MCF 10A (cell line): ENCODE data around the gene ZNF735. TPM values are rescaled to one million over a fixed set of nuclear protein-coding genes. Genes with fewer than 3 reads are reported as not detected.
"Not testable (repeated sequence)": the region's sequence is repeated elsewhere in the genome, so short reads cannot be mapped to it uniquely, and the experiment has no call there.

Source experiments
- Bru-seq: library from RNA; stranded (reverse); fragments of 400-500 nt; gene quantifications from one replicate; lab custom pipeline; 2021; lab: Mats Ljungman, UMichigan
- BruChase-seq, 2 experiments: library from RNA; stranded (reverse); fragments of 400-500 nt; gene quantifications; one replicate each; lab custom pipeline; 2021; lab: Mats Ljungman, UMichigan
- BruUV-seq: library from RNA; stranded (reverse); fragments of 400-500 nt; replicated peaks from 2 replicates; lab custom pipeline; 2021; lab: Mats Ljungman, UMichigan
- CTCF ChIA-PET: fragments of 300-600 bp; sonication (Branson Sonifier 250); formaldehyde crosslinking; extraction: SDS; loops from one replicate; lab custom pipeline; 2021; ENCODE audit warnings: antibody characterized with exemption, inconsistent platforms; lab: Yijun Ruan, JAX
- POLR2A ChIA-PET: fragments of 300-600, 350-650 bp; sonication (Branson Sonifier 250); formaldehyde crosslinking; extraction: SDS; loops from one replicate; lab custom pipeline; 2020; ENCODE audit warnings: antibody characterized with exemption, inconsistent platforms; lab: Yijun Ruan, JAX
- DNase-seq: peaks from one replicate; pipeline ENCODE4 v3.0.0-alpha.2; 2018; ENCODE audit not compliant: unreplicated experiment
- H3K27ac Mint-ChIP-seq: one replicate; pipeline ENCODE4 v1.8.0; 2022; ENCODE audit warnings: mild to moderate bottlenecking, low read depth, mixed read lengths; ENCODE audit not compliant: unreplicated experiment
- H3K27me3 Mint-ChIP-seq: one replicate; pipeline ENCODE4 v1.8.0; 2022; ENCODE audit warnings: mixed read lengths; ENCODE audit not compliant: insufficient read depth, unreplicated experiment
- H3K36me3 Mint-ChIP-seq: one replicate; pipeline ENCODE4 v1.8.0; 2022; ENCODE audit warnings: mild to moderate bottlenecking, moderate library complexity, mixed read lengths; ENCODE audit not compliant: insufficient read depth, unreplicated experiment
- H3K4me1 Mint-ChIP-seq: one replicate; pipeline ENCODE4 v1.8.0; 2022; ENCODE audit warnings: mixed read lengths; ENCODE audit not compliant: insufficient read depth, unreplicated experiment
- H3K4me3 Mint-ChIP-seq: one replicate; pipeline ENCODE4 v1.8.0; 2022; ENCODE audit warnings: mild to moderate bottlenecking, moderate library complexity, mixed read lengths; ENCODE audit not compliant: unreplicated experiment
- H3K9me3 Mint-ChIP-seq: one replicate; pipeline ENCODE4 v1.8.0; 2022; ENCODE audit warnings: mixed read lengths; ENCODE audit not compliant: unreplicated experiment
- CTCF ChIP-seq: fragments of 200-600 bp; IDR thresholded peaks from one replicate; pipeline ENCODE4 v1.8.0; 2022; ENCODE audit warnings: antibody characterized with exemption, mild to moderate bottlenecking; ENCODE audit not compliant: unreplicated experiment
- intact Hi-C: fragments of 100-400 bp; cut with micrococcal nuclease; formaldehyde crosslinking; loops from 2 replicates; pipeline ENCODE4 v1.14.1; 2022
- long read RNA-seq: library from polyadenylated mRNA; stranded (forward); transcript quantifications from one replicate; pipeline ENCODE4 v2.0.0, GENCODE V29; 2022
- total RNA-seq: library from RNA; stranded (reverse); gene quantifications from 2 replicates; pipeline ENCODE4 v1.2.3, GENCODE V29; 2022

ZNF735 gene
- not detected in 2 replicates for total RNA-seq
- not detected for Bru-seq, nascent RNA
- not detected for BruChase-seq, experiment 1, labeled RNA remaining after a 6-hour chase
- not detected for BruChase-seq, experiment 2, labeled RNA remaining after a 2-hour chase
- long read RNA-seq = 0 reads

DNA sequence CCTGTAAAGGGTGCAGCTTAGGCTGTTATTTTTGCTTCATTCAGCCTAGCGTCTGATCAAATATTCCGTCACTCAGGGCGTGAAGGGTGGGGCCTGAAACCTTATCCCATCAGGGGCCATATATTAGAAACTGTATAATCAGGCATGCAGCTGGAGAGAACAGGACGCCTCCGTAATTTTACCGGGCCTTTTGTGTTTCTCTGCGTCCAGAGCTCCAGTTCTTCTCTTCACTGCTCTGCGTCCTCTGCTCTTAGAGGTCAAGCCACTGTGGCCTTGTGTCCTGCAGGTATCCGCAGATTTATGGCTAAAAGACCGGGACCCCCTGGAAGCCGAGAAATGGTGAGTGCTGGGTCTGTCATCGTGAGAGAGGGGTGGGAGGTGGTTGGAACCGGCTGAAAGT lies at the start of gene ZNF735:
ZNF735 (plus strand) TSS at position 301 of the 400 bp plus-strand sequence; CDS start at position 301, 0 bp downstream.
- DNase-seq = no peak
- H3K9me3 Mint-ChIP-seq = peaks cover 15% of the 10 kb centered on the region
- POLR2A ChIA-PET = no interaction called here
- CTCF ChIA-PET = no interaction called here
- intact Hi-C loops = no loop called here
- no peak within 1 kb of the TSS for H3K27ac Mint-ChIP-seq
- no peak for TF ChIP-seq CTCF
- H3K4me1 Mint-ChIP-seq = no peaks in the 10 kb centered on the region
- BruUV-seq = no TSS peak
- H3K36me3 Mint-ChIP-seq = no peaks in the 10 kb centered on the region
- H3K27me3 Mint-ChIP-seq = no peaks in the 10 kb centered on the region
- H3K4me3 Mint-ChIP-seq = no peak within 1 kb of the TSS

- BruUV-seq, intact Hi-C loops, DNase-seq, H3K36me3 Mint-ChIP-seq, CTCF ChIA-PET, POLR2A ChIA-PET, H3K27ac Mint-ChIP-seq, H3K4me3 Mint-ChIP-seq, H3K4me1 Mint-ChIP-seq, H3K27me3 Mint-ChIP-seq: not testable (repeated sequence)
- peaks cover 11% of the 10 kb centered on the region for H3K9me3 Mint-ChIP-seq
Measured at GRCh38 chr7:64170974-64171373, 36.0 kb upstream of the ZNF735 start.

DNA sequence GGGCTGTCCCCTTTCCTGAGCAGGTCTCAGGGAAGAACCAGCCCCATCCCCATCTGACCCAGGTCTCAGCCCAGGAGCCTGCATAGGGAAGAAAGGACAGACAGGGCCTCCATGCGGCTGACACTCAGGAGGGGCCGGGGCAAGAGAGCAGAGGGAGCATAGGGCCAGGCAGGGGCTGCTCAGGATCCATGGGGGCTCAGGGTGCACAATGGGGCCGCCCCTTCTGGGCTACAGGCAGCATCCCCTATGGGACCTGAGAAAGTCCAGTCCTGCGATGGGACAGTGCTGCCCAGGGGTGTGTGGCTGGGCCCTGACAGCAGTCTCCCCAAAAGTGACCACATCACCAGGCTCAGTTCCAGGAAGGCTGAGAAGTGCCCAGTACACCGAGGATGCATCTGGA lies 32.7 kb upstream of the ZNF735 start:
- BruUV-seq = no TSS peak
- Mint-ChIP-seq H3K4me1 (no peaks in the 10 kb centered on the region), H3K4me3 (no peak overlapping the region), H3K27ac (no peak overlapping the region), H3K36me3 (no peaks in the 10 kb centered on the region), H3K27me3 (no peaks in the 10 kb centered on the region), H3K9me3 (peaks cover 20% of the 10 kb centered on the region)
- ChIA-PET POLR2A (no interaction called here), CTCF (interaction anchor here (0.6 kb wide), 1 partner anchor 619 kb away, joined by 7 read pairs; no protein-coding TSS in a partner anchor)
- no peak for TF ChIP-seq CTCF
- intact Hi-C loops = no loop called here
- no peak for DNase-seq

DNA sequence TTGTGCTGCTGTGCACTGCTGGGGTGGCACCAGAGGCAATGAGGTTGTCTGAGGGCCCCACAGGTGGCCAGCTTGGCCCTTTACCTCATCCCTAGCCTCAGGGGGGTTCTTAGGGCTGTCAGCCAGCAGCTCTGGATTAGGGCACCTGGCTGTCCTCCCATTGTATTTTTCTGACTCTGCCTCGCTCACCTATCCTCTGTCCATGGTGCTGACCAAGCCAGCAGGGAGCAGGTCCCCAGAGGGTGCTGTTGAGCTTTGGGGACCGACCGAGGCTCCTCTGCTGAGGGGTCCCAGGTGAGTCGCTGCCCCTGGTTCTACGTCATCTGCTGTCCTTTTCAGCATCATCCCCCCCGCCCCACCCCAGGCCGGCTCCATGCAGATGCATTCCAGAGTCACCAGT lies 32.1 kb upstream of the ZNF735 start:
- TF ChIP-seq CTCF = no peak
- H3K27me3 Mint-ChIP-seq = no peaks in the 10 kb centered on the region
- H3K9me3 Mint-ChIP-seq = peaks cover 25% of the 10 kb centered on the region
- H3K4me1 Mint-ChIP-seq = no peaks in the 10 kb centered on the region
- ChIA-PET CTCF (interaction anchor here (0.6 kb wide), 1 partner anchor 618 kb away, joined by 7 read pairs; no protein-coding TSS in a partner anchor), POLR2A (no interaction called here)
- H3K36me3 Mint-ChIP-seq = no peaks in the 10 kb centered on the region
- BruUV-seq = no TSS peak
- intact Hi-C loops = no loop called here
- no peak for DNase-seq
- no peak overlapping the region for H3K27ac Mint-ChIP-seq
- H3K4me3 Mint-ChIP-seq = no peak overlapping the region
